Adrenal gland (tissue), 5 donors: Measurements from ENCODE around the gene ACOT7.

Experiments used
- CTCF ChIP-seq, 6 experiments: fragments of 450-650 bp in 4 of 6; fragments of 200-600 bp in 2 of 6; sonication (generic) in 1 of 6; IDR thresholded peaks; 1 replicate in 5 of 6; 2 replicates in 1 of 6; pipeline versions ENCODE4 v1.5.1 to v1.8.0; 2016 to 2021; ENCODE audit warnings: antibody characterized with exemption in 6 of 6, mild to moderate bottlenecking in 2 of 6, moderate library complexity in 1 of 6
- POLR2A ChIP-seq, 2 donors: fragments of 450-650 bp; IDR thresholded peaks; one replicate each; pipeline ENCODE4 v1.6.1; 2017; ENCODE audit warnings: antibody characterized with exemption in 2 of 2, mild to moderate bottlenecking in 2 of 2, moderate library complexity in 1 of 2
- donor health status: DM: no; HTN: no; CAD: no.

- TF ChIP-seq POLR2A (IDR thresholded peaks at IDR 0.05) (no peak), CTCF (IDR thresholded peaks at IDR 0.05) (no peak)
Observed at GRCh38 chr1:6251681-6252373, 141.7 kb downstream of the ACOT7 start.
